PC-3 (cell line): ENCODE results near the gene WDR76.

Experiments
- CTCF ChIP-seq: fragments of 300-600 bp; sonication (generic); conservative IDR thresholded peaks from 2 replicates; pipeline ENCODE4 v1.5.1; 2017; ENCODE audit warnings: antibody characterized with exemption, low read depth, mild to moderate bottlenecking, low read length
- EZH2 ChIP-seq: fragments of 300-600 bp; sonication (generic); IDR thresholded peaks from one replicate; pipeline ENCODE4 v1.6.1; 2017; ENCODE audit warnings: antibody characterized with exemption, mild to moderate bottlenecking, low read length; ENCODE audit not compliant: unreplicated experiment
- EZH2phosphoT487 ChIP-seq: fragments of 300-600 bp; sonication (generic); IDR thresholded peaks from 2 replicates; pipeline ENCODE4 v1.6.1; 2018; ENCODE audit warnings: mild to moderate bottlenecking, antibody characterized with exemption, low read length, borderline replicate concordance

GRCh38 chr15:43777267-43777914 lies 49.4 kb upstream of the WDR76 start:
- TF ChIP-seq CTCF (peak; percentile 94), EZH2 (no peak), EZH2phosphoT487 (no peak)
